HG03064 (cell line): ENCODE results near the gene ADCY3.
"Not testable (repeated sequence)": the region's sequence is repeated elsewhere in the genome, so short reads cannot be mapped to it uniquely, and the experiment has no call there.

Experiments used
- ATAC-seq: cut with Tn5 transposase; IDR thresholded peaks from one replicate; pipeline ENCODE4 v1.9.1; 2021; ENCODE audit warnings: low read depth; ENCODE audit not compliant: unreplicated experiment

ADCY3 gene

DNA sequence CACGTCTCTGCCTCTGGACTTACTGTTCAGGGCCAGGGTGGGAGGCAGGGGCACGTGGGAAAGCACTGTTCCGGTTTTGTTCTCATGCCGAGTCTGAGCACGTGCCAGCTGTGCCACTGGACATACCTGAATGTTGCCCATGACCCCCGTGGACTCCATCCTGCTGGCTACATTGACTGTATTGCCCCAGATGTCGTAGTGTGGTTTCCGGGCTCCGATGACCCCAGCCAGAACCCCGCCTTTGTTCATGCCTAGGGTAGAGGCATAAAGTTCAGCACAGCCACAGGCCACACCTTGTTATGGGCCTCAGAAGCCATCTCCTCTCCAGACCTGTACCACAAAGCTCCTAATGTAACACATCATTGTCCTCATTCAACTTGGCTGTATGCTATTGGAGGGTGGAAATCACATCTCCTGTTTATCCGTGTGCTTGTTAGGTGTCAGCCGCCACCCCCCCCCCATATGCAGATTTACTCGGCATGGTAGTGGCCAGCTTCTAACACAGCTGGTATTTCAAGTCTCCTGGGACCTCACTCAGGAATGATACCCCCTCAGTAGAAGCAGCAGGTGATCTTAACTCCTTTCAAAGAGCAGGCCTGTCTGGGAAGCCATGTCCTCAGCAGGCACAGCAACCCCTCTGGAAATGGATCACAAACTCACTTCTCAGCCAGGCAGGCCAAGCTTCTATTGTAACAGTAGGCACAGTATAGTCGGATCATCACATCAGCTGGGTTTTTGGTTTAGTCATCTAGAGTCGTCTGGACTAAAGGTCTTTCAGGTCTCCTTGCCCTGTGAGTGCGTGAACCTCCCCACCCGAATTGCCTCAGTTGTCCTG lies 99.2 kb downstream of the ADCY3 start:
- ATAC-seq, result no peak

DNA sequence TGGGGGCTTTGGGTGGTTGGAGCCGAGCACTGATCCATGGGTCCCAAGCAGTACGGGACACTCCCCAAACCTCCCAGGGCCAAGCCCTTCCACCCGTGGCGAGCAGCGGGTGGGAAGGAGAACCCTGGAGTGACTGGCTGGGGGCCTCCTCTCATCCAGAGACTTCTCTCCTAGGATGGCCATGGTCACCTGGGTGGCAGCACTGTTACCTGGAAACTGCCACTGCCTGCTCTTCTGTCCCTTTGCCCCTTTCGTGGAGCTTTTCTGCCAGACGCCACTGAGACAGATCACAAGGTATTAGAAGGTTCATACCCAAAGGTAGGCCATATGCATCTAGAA lies 99.9 kb downstream of the ADCY3 start:
- ATAC-seq, result no peak

DNA sequence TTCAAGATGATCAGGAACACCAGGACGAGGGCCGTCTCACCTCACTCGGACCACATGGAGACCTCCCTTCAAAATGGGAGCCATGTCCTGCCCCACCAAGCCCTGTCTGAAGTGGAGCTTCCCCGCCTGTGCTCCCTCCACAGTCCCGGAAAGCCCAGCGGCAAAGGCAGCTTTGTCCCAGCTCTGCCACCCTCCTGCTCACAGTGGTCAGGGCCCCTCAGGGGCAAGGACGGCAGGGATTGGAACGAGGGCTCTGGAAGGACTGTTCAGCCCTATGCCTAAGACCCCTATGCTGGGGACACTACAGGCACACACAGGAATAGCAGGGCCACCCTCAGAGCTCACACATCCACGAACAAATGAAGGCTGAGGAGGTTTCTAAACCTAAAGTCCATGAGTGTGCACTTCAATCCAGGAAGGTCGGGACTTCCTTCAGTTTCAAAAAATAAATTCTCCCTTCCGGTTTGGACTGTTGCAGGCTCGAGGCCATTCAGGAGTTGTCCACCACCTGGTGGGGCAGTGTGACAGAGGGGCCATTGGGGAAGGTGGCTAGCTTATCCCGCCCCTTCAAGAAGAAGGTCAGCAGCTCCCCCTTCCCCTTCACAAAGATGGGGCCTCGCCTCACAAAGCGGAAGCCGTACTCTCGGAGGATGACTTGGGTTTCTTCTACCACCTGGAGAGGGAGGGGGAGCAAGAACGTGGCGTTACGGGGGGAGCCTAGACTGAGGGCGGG lies 100.4 kb downstream of the ADCY3 start:
- ATAC-seq, result no peak

DNA sequence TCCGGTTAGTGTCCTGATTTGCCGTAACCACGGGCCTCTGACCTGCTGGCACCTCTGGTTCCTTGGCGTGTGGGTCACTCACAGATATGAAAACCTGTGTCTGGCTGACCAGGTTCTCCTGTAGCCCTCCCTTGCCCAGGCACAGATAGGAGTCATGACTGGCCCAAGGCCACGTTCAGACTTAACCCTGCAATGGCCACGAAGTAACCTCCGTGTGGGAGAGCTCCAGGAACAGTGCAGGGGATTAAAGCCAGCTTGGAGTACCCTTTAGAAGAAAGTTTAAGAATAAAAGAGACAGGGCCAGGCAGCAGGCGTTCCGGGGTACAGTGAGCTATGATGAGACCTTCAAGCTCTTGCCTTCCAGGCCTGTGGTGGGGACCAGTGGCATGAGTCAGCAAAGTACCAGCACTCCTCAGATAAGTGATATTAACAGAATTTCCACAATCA lies 101.3 kb downstream of the ADCY3 start:
- ATAC-seq, result no peak

DNA sequence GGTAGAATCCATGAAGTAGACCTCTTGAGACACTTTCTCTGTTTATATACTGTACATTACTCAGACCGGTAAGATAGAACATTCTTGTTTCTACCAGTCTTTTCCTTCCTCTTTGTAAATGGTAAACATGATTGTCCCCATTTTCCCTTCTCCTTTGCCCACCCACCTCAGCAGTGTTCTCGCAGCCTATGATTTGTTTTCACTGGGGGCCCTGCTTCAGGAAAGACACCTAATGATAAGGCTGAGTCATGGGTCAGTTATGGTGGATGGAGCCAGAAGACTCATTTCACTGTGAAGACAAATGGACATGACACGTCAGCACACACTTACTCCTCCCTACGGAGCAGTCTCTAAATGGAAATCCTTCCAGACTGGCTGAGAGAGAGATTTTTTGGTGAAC lies 103.2 kb downstream of the ADCY3 start:
- no peak for ATAC-seq

DNA sequence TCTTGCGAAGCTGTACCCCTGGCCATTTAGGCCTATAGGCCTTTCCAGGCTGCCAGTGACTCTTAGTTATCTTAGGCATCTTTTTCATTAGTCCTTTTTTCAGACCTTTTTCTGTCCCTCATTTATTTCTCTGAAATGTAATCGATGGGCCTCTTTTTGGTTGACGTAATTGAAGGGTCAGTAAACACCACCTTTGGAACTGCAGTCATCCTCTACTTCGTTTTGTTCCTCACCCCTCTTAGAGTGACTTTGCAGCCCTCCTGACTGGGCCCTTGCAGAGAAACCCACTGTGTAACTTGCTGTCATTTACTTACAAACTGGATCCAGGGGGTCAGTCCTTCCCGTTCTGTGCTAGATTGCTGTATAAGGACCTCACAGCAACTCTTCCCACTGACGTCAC lies 103.6 kb downstream of the ADCY3 start:
- ATAC-seq, result no peak

DNA sequence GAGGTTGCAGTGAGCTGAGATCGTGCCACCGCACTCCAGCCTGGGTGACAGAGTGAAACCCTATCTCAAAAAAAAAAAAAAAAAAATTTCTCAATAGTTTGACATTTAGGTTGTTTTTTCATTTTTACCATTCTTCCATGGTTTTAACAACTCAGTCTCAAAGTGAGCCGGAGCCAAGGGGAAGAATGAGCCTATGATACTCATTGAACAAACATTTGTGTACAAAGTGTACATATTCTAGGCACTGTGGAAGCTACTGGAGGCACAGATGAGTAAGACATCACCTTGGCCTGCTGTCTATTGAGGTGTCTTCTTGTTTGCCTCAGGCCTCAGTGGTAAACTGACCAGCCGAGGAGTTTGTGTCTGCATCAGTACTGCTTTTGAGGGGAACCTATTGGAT lies 104.9 kb downstream of the ADCY3 start:
- ATAC-seq, result no peak

DNA sequence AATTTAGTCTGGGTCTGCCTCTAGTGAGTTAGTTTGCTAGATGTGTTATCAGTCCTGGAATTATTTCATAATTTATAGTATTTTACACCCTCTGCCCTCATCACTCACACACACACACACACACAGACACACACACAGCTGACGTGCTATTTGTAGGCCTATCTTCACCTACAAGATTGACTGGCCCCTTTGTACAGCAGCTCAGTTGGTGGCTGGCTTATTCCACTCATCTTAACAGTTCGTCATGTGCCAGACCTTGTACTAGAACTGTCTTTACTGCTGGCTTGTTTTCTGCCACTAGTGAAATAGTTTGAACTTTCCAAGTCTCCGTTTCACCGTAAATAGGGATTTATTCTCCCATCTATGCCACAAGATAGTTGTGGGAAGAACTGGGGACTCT lies 105.5 kb downstream of the ADCY3 start:
- no peak for ATAC-seq

DNA sequence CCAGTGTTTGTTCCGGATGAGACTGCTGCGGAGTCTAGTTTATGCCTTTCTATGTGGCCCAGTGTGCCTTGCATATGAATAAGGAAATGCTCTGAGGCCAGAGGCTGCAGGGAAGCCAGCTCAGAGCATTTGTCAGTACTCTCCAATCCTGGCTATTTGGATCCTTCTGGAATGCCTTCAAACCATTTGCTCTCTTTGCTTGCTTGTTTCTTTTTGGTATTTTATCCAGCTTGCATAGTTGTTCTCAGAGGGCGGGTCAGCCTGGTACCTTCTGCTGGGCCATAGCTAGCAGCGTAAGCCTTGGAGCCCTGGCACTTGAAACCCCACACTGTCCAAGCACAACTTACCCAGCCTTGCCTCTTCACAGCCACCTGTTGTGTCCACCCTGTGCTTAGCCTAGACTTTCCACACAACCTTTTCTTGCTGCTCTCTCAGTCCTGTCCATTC lies 106.3 kb downstream of the ADCY3 start:
- ATAC-seq, result no peak

DNA sequence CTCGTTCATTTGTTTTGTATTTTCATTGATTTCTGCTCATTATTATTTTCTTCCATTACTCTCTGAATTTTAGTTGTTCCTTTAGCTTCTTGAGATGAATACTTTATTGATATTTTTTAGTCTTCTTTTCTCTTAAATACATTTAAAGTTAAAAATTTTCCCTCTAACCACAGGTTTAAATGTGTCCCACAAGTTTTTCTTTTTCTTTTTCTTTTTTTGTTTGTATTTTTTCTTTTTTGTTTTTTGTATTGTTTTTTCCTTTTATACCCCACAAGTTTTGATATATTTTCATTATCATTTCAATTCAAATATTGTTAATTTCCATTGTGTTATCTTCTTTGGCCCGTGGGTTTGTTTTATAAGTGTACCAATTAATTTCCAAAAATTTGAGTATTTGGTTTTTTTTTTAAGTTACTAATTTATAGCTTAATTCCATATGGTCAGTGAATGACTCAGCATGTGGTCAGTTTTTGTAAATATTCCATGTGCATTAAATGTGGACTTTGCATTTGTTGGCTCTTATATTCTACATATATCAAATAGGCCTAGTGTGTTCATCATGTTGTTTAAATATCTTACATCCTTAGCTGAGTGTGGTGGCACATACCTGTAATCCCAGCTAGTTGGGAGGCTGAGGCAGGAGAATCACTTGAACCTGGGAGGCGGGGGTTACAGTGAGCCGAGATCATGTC lies 110.6 kb downstream of the ADCY3 start:
- no peak for ATAC-seq

DNA sequence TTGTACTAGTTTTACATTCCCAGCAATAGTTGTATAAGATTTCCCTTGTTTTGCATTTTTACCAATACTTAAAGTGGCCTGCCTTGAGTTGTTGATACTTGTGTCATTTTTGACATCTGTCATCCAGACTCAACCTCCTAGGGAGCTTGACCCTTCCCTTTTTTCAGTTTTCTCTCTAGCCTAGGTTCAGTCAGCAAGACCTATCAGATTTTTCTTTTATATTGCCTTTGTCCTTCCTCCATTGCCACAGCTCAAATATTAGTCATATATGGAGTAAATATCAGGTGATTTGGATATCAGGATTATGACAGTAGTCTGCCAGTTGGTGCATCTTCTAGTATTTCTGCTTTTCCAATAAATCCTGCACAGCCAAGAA lies 113.4 kb downstream of the ADCY3 start:
- ATAC-seq, result no peak

DNA sequence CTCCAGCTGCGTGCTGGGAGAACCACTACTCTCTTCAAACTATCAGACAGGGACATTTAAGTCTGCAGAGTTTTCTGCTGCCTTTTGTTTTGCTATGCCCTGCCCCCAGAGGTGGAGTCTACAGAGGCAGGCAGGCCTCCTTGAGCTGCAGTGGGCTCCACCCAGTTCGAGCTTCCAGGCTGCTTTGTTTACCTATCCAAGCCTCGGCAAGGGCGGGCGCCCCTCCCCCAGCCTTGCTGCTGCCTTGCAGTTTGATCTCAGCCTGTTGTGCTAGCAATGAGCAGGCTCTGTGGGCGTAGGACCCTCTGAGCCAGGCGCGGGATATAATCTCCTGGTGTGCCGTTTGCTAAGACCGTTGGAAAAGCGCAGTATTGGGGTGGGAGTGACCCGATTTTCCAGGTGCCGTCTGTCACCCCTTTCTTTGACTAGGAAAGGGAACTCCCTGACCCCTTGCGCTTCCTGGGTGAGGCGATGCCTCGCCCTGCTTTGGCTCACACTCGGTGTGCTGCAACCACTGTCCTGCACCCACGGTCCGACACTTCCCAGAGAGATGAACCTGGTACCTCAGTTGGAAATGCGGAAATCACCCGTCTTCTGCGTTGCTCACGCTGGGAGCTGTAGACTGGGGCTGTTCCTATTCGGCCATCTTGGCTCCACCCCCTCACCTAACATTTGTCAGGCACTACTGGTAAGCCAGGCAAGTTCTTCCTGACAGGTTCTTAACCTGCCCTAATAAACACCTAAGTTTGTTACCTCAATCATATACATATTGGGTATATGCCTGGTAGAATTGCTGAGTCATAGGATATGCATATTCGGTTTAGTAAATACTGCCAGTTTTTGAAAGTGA lies 114.0 kb downstream of the ADCY3 start:
- ATAC-seq, result not testable (repeated sequence)

DNA sequence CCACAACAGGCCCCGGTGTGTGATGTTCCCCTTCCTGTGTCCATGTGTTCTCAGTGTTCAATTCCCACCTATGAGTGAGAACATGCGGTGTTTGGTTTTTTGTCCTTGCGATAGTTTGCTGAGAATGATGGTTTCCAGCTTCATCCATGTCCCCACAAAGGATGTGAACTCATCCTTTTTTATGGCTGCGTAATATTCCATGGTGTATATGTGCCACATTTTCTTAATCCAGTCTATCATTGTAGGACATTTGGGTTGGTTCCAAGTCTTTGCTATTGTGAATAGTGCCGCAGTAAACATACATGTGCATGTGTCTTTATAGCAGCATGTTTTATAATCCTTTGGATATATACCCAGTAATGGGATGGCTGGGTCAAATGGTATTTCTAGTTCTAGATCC lies 119.5 kb downstream of the ADCY3 start:
- not testable (repeated sequence) for ATAC-seq

DNA sequence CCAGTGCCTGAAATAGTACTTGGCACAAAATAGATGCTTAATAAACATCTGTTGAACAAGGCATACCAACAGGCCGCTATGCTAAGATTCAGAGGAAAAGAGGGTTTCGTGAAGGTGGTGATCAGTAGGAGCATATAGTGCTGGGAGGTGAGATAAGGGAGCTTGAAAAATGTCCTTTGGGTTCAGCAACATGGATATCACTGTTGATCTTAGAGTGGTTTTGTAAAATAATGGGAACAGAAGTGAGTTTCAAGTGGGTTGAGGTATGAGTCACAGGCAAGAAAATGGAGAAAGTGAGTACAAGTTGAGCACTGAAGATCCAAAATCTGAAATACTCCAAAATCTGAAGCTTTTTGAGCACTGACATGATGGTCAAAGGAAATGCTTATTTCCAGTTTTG lies 122.4 kb downstream of the ADCY3 start:
- no peak for ATAC-seq

DNA sequence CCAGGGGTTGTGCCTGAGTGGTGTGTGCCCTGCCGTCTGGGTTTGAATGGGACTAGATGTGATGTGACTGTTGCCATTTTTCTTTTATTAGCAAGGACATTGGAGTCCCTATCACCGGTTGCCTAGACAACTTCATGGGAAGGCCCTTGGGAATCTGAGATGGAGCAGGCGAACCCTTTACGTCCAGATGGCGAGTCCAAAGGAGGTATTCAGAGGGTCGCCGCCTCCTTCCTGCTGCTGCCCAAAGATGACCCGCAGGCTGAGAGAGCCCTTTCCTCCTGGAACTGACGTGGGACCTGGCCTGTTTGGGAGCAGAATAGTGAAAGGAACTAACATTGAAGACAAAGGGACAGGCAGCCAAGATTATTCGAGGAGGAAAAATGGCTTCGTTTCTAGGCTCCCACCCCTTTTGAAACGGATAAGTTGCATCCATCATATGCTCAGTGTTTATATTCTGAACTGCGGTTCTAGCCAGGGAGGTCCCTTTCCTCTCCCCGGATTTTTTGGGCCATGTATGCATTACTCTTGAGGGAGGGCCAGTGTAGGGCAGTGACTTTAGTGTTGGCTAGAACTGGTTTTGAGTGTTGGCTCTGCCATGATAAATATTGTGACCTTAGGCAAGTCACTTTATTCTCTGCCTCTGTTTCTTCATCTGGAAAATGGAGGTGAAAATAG lies 126.1 kb downstream of the ADCY3 start:
- no peak for ATAC-seq

DNA sequence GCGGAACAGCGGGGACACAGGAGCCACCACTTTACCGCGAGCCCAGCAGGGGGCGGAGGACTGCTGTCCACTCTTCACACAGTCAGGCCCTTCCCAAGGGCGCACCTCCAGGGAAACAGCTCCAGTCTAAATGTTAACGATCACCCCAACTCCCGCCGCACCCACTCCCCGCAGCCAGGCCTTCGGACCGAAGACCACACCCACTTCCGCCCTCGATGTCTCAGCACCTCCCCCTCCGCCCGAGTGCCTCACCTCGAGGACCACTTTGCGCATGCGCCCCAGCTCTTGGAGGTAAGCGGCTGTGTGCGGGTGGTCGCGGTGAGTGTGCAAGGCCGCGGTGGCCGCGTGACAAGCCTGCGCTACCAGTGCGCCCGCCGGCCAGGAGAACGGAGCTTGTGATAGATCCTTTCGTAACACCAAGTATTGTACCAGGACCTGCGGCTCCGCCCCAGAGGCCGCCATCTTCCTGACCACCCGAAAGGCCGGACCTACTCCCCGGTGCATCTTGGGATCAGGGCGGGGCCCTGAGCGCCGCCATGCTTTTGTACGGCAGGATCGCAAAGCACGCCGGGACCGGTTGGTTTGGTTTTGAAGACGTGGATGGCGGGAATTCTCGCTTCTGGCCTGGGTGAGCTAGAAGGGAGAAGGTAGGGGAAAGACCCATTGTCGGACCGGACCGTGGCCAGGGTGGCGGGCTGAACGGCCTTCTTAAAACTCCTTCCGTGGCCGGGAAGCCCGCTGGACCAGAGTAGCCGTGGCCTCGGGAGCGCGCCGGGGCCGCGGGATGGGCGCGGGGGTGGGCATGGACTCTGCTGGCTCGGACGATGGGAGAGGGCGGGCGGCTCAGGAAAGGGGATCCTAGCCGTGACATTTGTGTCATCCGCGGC lies 126.9 kb downstream of the ADCY3 start, which contains the start of the genes CENPO and PTRHD1:
TSS of gene CENPO (plus strand) at position 552 of the 887 bp plus-strand sequence. CDS start 495 bp downstream, outside the sequence.
TSS of gene PTRHD1 (minus strand) at position 518 of the 887 bp plus-strand sequence. CDS start at position 504, 14 bp downstream.
- ATAC-seq, result peak; percentile 93

DNA sequence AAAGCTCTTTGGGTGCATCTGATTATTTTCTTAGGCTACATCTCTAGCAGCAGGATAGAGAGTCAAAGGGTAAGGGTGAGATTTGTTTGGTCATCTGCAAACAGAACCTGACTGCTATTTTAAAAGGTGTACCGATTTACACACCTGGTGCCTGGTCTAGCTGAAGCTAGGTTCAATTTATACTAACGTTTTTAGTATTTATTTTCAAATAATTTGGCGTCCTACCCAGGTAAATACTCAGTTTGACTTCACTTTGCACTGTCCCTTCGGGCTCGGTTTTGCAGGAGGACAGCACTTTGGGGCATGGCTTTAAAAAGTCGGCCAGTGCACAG lies 127.5 kb downstream of the ADCY3 start:
- no peak for ATAC-seq

DNA sequence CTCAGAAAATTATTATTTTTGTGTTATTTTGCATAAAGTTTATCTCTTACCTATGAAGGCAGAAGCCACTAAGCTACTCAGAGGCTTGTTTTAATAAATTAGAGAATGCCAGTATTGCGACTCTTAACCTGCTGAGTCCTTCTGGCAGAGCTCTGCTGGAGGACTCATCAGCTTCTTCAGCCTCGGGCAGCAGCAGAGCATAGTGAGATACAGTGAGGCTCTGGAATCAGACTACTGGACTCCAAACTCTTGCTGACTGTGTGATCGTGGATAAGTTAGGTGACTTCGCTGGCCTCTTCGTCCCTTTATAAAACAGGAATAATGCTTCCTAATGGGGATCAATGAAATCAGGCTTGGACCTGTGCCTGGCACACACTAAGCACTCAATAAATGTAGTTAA lies 128.6 kb downstream of the ADCY3 start:
- ATAC-seq, result no peak

DNA sequence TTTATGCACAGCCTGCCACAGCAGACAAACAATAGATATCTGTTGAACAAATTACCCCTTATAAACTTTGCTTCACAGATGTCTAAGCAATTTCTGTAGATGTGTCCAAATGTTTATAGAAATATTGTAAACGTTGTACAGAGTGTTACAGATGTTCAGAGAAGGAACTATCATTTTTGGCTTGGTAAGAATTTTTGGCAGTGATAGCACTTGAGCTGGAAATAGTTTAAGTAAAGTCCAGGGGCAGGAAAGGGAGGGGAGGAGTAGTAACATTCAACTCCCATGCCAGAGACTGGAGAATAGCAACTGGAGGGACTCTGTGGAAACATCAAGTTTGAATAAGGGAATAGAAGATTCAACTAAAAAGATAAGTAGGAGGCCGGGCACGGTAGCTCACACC lies 131.2 kb downstream of the ADCY3 start:
- ATAC-seq, result no peak
